Measurements from ENCODE around the gene WDR18. TPM values are rescaled to one million over a fixed set of nuclear protein-coding genes. Genes with fewer than 3 reads are reported as not detected.

Gene WDR18
- total RNA-seq, 1 experiment from 2014 or later = 43.3 TPM

- TF ChIP-seq, protein P1, sequence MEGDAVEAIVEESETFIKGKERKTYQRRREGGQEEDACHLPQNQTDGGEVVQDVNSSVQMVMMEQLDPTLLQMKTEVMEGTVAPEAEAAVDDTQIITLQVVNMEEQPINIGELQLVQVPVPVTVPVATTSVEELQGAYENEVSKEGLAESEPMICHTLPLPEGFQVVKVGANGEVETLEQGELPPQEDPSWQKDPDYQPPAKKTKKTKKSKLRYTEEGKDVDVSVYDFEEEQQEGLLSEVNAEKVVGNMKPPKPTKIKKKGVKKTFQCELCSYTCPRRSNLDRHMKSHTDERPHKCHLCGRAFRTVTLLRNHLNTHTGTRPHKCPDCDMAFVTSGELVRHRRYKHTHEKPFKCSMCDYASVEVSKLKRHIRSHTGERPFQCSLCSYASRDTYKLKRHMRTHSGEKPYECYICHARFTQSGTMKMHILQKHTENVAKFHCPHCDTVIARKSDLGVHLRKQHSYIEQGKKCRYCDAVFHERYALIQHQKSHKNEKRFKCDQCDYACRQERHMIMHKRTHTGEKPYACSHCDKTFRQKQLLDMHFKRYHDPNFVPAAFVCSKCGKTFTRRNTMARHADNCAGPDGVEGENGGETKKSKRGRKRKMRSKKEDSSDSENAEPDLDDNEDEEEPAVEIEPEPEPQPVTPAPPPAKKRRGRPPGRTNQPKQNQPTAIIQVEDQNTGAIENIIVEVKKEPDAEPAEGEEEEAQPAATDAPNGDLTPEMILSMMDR (IDR thresholded peaks at IDR 0.05; ENCODE audit: unreplicated experiment) = peak; percentile 84
- H3K4me1 Mint-ChIP-seq (ENCODE audit: low read depth, unreplicated experiment) = no peaks in the 10 kb centered on the region
- no peaks in the 10 kb centered on the region for H3K9me3 Mint-ChIP-seq (ENCODE audit: low read depth, unreplicated experiment)
- peaks cover 64% of the 10 kb centered on the region for H3K27me3 Mint-ChIP-seq (ENCODE audit: unreplicated experiment)
- H3K36me3 Mint-ChIP-seq (ENCODE audit: insufficient read depth, unreplicated experiment) = peaks cover 27% of the 10 kb centered on the region
- H3K4me3 Mint-ChIP-seq (ENCODE audit: low read depth, unreplicated experiment) = peak overlapping the region; percentile 26
- DNase-seq = peak; percentile 65
- no peak overlapping the region for H3K27ac Mint-ChIP-seq (ENCODE audit: unreplicated experiment)
- CTCF ChIA-PET = interaction anchor here (0.6 kb wide), 2 partner anchors 38 to 264 kb away, joined by 3 read pairs; partner anchors contain the start of gene ABCA7
- intact Hi-C loops (cut with micrococcal nuclease; ENCODE audit: unreplicated experiment) = no loop called here
- no TSS peak for BruUV-seq (replicated peaks)
These were observed 17.5 kb downstream of the WDR18 start for GRCh38 chr19:1001538-1002166.

DNA sequence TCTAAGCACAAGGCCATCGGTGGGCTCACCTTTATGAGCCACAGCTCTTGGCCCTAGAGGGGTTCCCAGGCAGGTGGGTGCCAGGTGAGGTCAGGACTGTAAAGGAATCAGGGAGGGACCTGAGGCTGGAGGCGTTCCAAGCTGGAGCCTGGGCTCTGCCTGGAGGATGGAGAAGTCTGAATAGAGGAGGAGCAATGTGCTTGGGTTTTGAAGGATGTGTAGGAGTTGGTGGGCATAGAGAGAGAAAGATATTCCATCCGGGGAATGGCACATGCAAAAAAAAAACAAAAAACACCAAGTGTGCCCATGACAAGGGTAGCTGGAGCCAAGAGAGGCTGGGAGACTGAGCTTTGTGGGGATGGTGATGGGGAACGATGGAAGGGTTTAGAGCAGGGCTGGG is 18.5 kb downstream of the WDR18 start:
- Mint-ChIP-seq H3K27ac (ENCODE audit: unreplicated experiment) (no peak overlapping the region), H3K36me3 (ENCODE audit: insufficient read depth, unreplicated experiment) (peaks cover 30% of the 10 kb centered on the region), H3K27me3 (ENCODE audit: unreplicated experiment) (peaks cover 61% of the 10 kb centered on the region), H3K4me1 (ENCODE audit: low read depth, unreplicated experiment) (no peaks in the 10 kb centered on the region), H3K4me3 (ENCODE audit: low read depth, unreplicated experiment) (no peak overlapping the region), H3K9me3 (ENCODE audit: low read depth, unreplicated experiment) (no peaks in the 10 kb centered on the region)
- intact Hi-C loops (cut with micrococcal nuclease; ENCODE audit: unreplicated experiment) = no loop called here
- no peak for DNase-seq
- CTCF ChIA-PET = no interaction called here
- no TSS peak for BruUV-seq (replicated peaks)
- TF ChIP-seq, protein P1 (IDR thresholded peaks at IDR 0.05; ENCODE audit: unreplicated experiment) = no peak

- CTCF ChIA-PET = interaction anchor here (0.6 kb wide), 1 partner anchor 192 kb away, joined by 4 read pairs; no protein-coding TSS in a partner anchor
- no peak overlapping the region for H3K27ac Mint-ChIP-seq (ENCODE audit: unreplicated experiment)
- TF ChIP-seq, protein P1 (IDR thresholded peaks at IDR 0.05; ENCODE audit: unreplicated experiment) = no peak
- peaks cover 54% of the 10 kb centered on the region for H3K27me3 Mint-ChIP-seq (ENCODE audit: unreplicated experiment)
- intact Hi-C loops (cut with micrococcal nuclease; ENCODE audit: unreplicated experiment) = no loop called here
- H3K36me3 Mint-ChIP-seq (ENCODE audit: insufficient read depth, unreplicated experiment) = peaks cover 30% of the 10 kb centered on the region
- no TSS peak for BruUV-seq (replicated peaks)
- no peaks in the 10 kb centered on the region for H3K4me1 Mint-ChIP-seq (ENCODE audit: low read depth, unreplicated experiment)
- no peaks in the 10 kb centered on the region for H3K9me3 Mint-ChIP-seq (ENCODE audit: low read depth, unreplicated experiment)
- H3K4me3 Mint-ChIP-seq (ENCODE audit: low read depth, unreplicated experiment) = no peak overlapping the region
- DNase-seq = no peak
These were observed 19.1 kb downstream of the WDR18 start for GRCh38 chr19:1003283-1003682.

- no peak for DNase-seq
- peaks cover 26% of the 10 kb centered on the region for H3K36me3 Mint-ChIP-seq (ENCODE audit: insufficient read depth, unreplicated experiment)
- H3K9me3 Mint-ChIP-seq (ENCODE audit: low read depth, unreplicated experiment) = no peaks in the 10 kb centered on the region
- no peak overlapping the region for H3K4me3 Mint-ChIP-seq (ENCODE audit: low read depth, unreplicated experiment)
- peaks cover 44% of the 10 kb centered on the region for H3K27me3 Mint-ChIP-seq (ENCODE audit: unreplicated experiment)
- CTCF ChIA-PET = interaction anchor here (0.6 kb wide), 1 partner anchor 191 kb away, joined by 4 read pairs; no protein-coding TSS in a partner anchor
- BruUV-seq (replicated peaks) = no TSS peak
- H3K27ac Mint-ChIP-seq (ENCODE audit: unreplicated experiment) = peak overlapping the region; percentile 47
- TF ChIP-seq, protein P1 (IDR thresholded peaks at IDR 0.05; ENCODE audit: unreplicated experiment) = no peak
- intact Hi-C loops (cut with micrococcal nuclease; ENCODE audit: unreplicated experiment) = no loop called here
- no peaks in the 10 kb centered on the region for H3K4me1 Mint-ChIP-seq (ENCODE audit: low read depth, unreplicated experiment)
These were observed 20.2 kb downstream of the WDR18 start for GRCh38 chr19:1004204-1004802.

Measured in Calu3 (cell line).